ENCODE data around the gene ARHGEF7. TPM values are rescaled to one million over a fixed set of nuclear protein-coding genes. Genes with fewer than 3 reads are reported as not detected.

The ARHGEF7 gene
- total RNA-seq, 1 donor from 2014 or later, result 31.6 TPM

DNA sequence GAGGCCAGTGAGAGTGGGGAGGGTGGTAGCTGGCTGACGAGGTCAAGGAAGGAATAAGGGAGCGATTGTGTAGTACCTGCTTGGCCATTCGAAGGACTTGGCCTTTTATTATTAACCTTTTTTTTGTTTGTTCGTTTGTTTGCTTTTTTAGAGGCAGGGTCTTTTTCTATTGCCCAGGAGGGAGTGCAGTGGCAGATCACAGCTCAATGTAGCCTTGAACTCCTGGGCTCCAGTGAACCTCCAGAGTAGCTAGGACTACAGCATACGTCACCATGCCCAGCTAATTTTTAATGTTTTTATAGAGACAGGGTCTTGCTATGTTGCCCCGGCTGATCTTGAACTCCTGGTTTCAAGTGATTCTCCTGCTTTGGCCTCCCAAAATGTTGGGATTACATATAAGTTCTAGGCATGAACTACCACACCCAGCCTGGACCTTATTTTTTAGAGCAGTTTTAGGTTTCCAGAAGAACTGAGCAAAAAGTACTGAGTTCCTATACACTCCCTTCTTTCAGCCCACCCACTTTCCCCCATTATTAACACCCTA lies 25.5 kb downstream of the ARHGEF7 start:
- FAIRE-seq (no peak), DNase-seq (ENCODE audit: low read depth) (no peak)
- TF ChIP-seq, protein P1, sequence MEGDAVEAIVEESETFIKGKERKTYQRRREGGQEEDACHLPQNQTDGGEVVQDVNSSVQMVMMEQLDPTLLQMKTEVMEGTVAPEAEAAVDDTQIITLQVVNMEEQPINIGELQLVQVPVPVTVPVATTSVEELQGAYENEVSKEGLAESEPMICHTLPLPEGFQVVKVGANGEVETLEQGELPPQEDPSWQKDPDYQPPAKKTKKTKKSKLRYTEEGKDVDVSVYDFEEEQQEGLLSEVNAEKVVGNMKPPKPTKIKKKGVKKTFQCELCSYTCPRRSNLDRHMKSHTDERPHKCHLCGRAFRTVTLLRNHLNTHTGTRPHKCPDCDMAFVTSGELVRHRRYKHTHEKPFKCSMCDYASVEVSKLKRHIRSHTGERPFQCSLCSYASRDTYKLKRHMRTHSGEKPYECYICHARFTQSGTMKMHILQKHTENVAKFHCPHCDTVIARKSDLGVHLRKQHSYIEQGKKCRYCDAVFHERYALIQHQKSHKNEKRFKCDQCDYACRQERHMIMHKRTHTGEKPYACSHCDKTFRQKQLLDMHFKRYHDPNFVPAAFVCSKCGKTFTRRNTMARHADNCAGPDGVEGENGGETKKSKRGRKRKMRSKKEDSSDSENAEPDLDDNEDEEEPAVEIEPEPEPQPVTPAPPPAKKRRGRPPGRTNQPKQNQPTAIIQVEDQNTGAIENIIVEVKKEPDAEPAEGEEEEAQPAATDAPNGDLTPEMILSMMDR (IDR thresholded peaks at IDR 0.05; ENCODE audit: insufficient read depth, low read length, severe bottlenecking), result no peak
- no peaks in the 10 kb centered on the region for H3K36me3 ChIP-seq (ENCODE audit: control insufficient read depth, insufficient read depth, low read length)
- H3K27me3 ChIP-seq (ENCODE audit: control insufficient read depth, insufficient read depth, low read length), result peaks cover 6% of the 10 kb centered on the region
- no peak overlapping the region for H3K4me3 ChIP-seq (ENCODE audit: low read depth, low read length)

DNA sequence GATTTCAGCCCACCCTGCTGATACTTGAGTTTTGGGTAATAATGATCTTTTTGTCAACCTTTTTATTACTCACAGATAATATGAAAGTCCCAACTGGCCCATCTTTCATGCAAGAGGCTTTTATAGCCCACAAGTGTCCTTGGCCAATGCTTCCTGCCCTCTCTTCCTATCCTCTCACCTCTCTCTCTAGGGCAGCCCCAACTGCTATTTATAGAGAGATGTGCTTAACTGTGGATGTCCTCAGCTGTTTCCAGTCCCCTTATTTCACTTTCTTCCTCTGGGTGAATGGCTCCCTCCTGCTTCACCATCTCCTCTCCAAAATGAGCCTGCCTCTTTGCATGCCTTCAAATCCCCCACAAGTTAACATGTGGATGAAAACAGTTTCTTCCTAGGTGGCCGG lies 27.4 kb downstream of the ARHGEF7 start:
- Histone ChIP-seq H3K27me3 (ENCODE audit: control insufficient read depth, insufficient read depth, low read length) (peaks cover 6% of the 10 kb centered on the region), H3K4me3 (ENCODE audit: low read depth, low read length) (no peak overlapping the region), H3K36me3 (ENCODE audit: control insufficient read depth, insufficient read depth, low read length) (no peaks in the 10 kb centered on the region)
- DNase-seq (ENCODE audit: low read depth) (no peak), FAIRE-seq (no peak)
- TF ChIP-seq, protein P1 (IDR thresholded peaks at IDR 0.05; ENCODE audit: insufficient read depth, low read length, severe bottlenecking), result no peak

DNA sequence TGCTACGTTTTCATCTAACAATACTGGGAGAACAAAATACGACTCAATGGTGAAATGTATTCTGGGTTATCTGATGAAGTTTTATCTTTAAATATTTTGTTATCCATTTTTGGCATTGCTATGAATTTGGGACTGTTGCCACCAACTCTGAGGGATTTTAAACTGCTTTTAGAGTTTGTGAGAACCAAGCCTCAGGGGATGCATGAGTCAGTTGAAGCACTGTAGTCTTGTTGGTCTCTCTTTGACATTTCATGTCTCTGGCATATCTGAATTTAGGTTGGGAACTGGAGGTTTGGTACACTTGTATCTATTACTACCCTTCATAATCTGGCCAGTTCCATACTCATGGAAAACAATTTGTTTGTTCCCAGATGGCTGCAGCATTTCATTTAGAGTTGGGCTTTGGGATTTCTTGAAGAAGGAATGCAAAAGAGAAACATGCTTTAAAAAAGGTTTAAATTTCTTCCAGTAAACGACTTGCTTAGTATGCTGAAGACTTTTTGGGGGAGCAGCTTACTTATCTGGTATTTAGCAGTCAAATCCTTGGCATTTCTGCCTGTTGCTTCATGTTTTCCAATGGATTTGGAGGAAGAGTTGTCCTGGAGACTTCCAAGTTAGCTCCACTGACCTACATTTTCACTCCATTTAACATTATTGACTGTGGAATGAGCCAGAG lies 28.9 kb downstream of the ARHGEF7 start:
- TF ChIP-seq, protein P1 (IDR thresholded peaks at IDR 0.05; ENCODE audit: insufficient read depth, low read length, severe bottlenecking), result no peak
- FAIRE-seq (no peak), DNase-seq (ENCODE audit: low read depth) (peak; percentile 9)
- Histone ChIP-seq H3K36me3 (ENCODE audit: control insufficient read depth, insufficient read depth, low read length) (no peaks in the 10 kb centered on the region), H3K27me3 (ENCODE audit: control insufficient read depth, insufficient read depth, low read length) (peaks cover 6% of the 10 kb centered on the region), H3K4me3 (ENCODE audit: low read depth, low read length) (no peak overlapping the region)

- H3K36me3 ChIP-seq (ENCODE audit: control insufficient read depth, insufficient read depth, low read length), result no peaks in the 10 kb centered on the region
- FAIRE-seq, result peak; percentile 81
- no peak for DNase-seq (ENCODE audit: low read depth)
- H3K4me3 ChIP-seq (ENCODE audit: low read depth, low read length), result no peak overlapping the region
- H3K27me3 ChIP-seq (ENCODE audit: control insufficient read depth, insufficient read depth, low read length), result peaks cover 6% of the 10 kb centered on the region
- TF ChIP-seq, protein P1 (IDR thresholded peaks at IDR 0.05; ENCODE audit: insufficient read depth, low read length, severe bottlenecking), result no peak
These were observed 30.0 kb downstream of the ARHGEF7 start for GRCh38 chr13:111145071-111145470.

- DNase-seq (ENCODE audit: low read depth) (no peak), FAIRE-seq (no peak)
- Histone ChIP-seq H3K27me3 (ENCODE audit: control insufficient read depth, insufficient read depth, low read length) (peaks cover 6% of the 10 kb centered on the region), H3K4me3 (ENCODE audit: low read depth, low read length) (no peak overlapping the region), H3K36me3 (ENCODE audit: control insufficient read depth, insufficient read depth, low read length) (no peaks in the 10 kb centered on the region)
- TF ChIP-seq, protein P1 (IDR thresholded peaks at IDR 0.05; ENCODE audit: insufficient read depth, low read length, severe bottlenecking), result no peak
These were observed 30.4 kb downstream of the ARHGEF7 start for GRCh38 chr13:111145506-111145905.

All from bronchial epithelial cell (primary cell).